Measurements from ENCODE around the gene LPP.

The LPP gene

GRCh38 chr3:188207941-188208515, 54.1 kb downstream of the LPP start:
- TF ChIP-seq FOXP2 (optimal IDR thresholded peaks at IDR 0.05; ENCODE audit: borderline replicate concordance, extremely low read depth, extremely low read length, insufficient read depth): no peak
- TF ChIP-seq REST (IDR thresholded peaks at IDR 0.05; ENCODE audit: insufficient read depth in 1 of 2, low read depth in 2 of 2, low read length in 2 of 2): no peak
- no peak for TF ChIP-seq SIN3A (IDR thresholded peaks at IDR 0.05; ENCODE audit: borderline replicate concordance, insufficient read depth, low read length)
- TF ChIP-seq POLR2AphosphoS5 (IDR thresholded peaks at IDR 0.05; ENCODE audit: low read depth, low read length): no peak
- TF ChIP-seq TAF1 (IDR thresholded peaks at IDR 0.05; ENCODE audit: borderline replicate concordance, insufficient read depth, low read length): no peak

DNA sequence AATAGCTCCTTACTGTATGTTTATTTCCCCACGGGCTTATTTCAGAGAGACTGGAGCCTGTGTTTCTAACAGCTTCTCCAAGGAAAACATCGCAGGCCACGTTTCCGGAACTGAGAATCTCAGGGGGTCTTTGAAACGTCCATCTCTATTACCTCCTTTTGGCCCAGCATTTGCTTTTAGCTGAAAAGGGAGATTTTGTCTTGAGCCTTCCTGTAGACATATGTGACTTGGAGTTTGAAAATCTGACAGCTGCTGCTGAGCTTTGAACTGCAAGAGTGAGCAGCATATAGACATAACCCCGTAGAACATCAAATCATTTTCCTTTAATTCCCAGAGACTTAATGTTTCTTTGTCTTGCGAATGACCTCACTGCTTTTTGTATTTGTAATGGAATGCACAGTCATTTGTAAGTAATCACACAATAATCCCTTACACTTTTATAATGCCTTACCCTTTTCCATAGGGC, 54.6 kb downstream of the LPP start:
- no peak for TF ChIP-seq SIN3A (IDR thresholded peaks at IDR 0.05; ENCODE audit: borderline replicate concordance, insufficient read depth, low read length)
- TF ChIP-seq REST (IDR thresholded peaks at IDR 0.05; ENCODE audit: insufficient read depth in 1 of 2, low read depth in 2 of 2, low read length in 2 of 2): no peak
- no peak for TF ChIP-seq FOXP2 (optimal IDR thresholded peaks at IDR 0.05; ENCODE audit: borderline replicate concordance, extremely low read depth, extremely low read length, insufficient read depth)
- TF ChIP-seq POLR2AphosphoS5 (IDR thresholded peaks at IDR 0.05; ENCODE audit: low read depth, low read length): no peak
- TF ChIP-seq TAF1 (IDR thresholded peaks at IDR 0.05; ENCODE audit: borderline replicate concordance, insufficient read depth, low read length): no peak

GRCh38 chr3:188209034-188209433, 55.1 kb downstream of the LPP start:
- no peak for TF ChIP-seq TAF1 (IDR thresholded peaks at IDR 0.05; ENCODE audit: borderline replicate concordance, insufficient read depth, low read length)
- TF ChIP-seq FOXP2 (optimal IDR thresholded peaks at IDR 0.05; ENCODE audit: borderline replicate concordance, extremely low read depth, extremely low read length, insufficient read depth): no peak
- no peak for TF ChIP-seq REST (IDR thresholded peaks at IDR 0.05; ENCODE audit: insufficient read depth in 1 of 2, low read depth in 2 of 2, low read length in 2 of 2)
- no peak for TF ChIP-seq SIN3A (IDR thresholded peaks at IDR 0.05; ENCODE audit: borderline replicate concordance, insufficient read depth, low read length)
- TF ChIP-seq POLR2AphosphoS5 (IDR thresholded peaks at IDR 0.05; ENCODE audit: low read depth, low read length): no peak

DNA sequence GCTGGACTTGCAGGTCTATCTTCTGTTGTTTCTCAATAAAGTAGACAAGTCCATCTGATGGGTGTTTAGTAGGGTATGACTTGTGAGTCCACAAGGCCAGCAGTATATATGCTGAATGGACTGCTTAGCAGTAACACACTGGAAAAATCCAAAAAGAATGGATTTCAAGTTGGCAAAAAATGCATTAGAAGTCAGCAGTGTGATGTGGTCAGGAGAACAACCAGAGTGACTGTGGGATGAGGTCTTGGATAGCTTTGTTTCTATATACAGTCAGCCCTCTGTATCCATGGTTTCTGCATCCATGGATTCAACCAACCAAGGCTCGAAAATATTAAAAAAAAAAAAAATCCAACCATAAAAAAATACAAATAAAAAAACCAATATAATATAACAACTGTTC, 55.8 kb downstream of the LPP start:
- TF ChIP-seq FOXP2 (optimal IDR thresholded peaks at IDR 0.05; ENCODE audit: borderline replicate concordance, extremely low read depth, extremely low read length, insufficient read depth): no peak
- TF ChIP-seq SIN3A (IDR thresholded peaks at IDR 0.05; ENCODE audit: borderline replicate concordance, insufficient read depth, low read length): no peak
- no peak for TF ChIP-seq TAF1 (IDR thresholded peaks at IDR 0.05; ENCODE audit: borderline replicate concordance, insufficient read depth, low read length)
- TF ChIP-seq POLR2AphosphoS5 (IDR thresholded peaks at IDR 0.05; ENCODE audit: low read depth, low read length): no peak
- TF ChIP-seq REST (IDR thresholded peaks at IDR 0.05; ENCODE audit: insufficient read depth in 1 of 2, low read depth in 2 of 2, low read length in 2 of 2): no peak
